WI38 (cell line): ENCODE data around the gene HSP90AB1.
A peak's percentile ranks its signal among the peaks of the same experiment; 100 is the strongest.

Experiments
- H3K4me3 ChIP-seq: 2 replicates; pipeline ENCODE4 v1.5.1; 2011; ENCODE audit warnings: low read depth, mild to moderate bottlenecking, control low read depth, low read length
- TF ChIP-seq, protein P1 (sequence below): IDR thresholded peaks from 2 replicates; pipeline ENCODE4 v1.5.1; 2012; ENCODE audit warnings: low read depth, mild to moderate bottlenecking, control low read depth, low read length

HSP90AB1 gene

GRCh38 chr6:44223319-44224028 is 23.4 kb upstream of the HSP90AB1 start, which contains the start of gene SLC29A1:
TSS of gene SLC29A1 (plus strand) at chr6:44223595. CDS start at chr6:44227314, 3,719 bp downstream.
- TF ChIP-seq, protein P1, sequence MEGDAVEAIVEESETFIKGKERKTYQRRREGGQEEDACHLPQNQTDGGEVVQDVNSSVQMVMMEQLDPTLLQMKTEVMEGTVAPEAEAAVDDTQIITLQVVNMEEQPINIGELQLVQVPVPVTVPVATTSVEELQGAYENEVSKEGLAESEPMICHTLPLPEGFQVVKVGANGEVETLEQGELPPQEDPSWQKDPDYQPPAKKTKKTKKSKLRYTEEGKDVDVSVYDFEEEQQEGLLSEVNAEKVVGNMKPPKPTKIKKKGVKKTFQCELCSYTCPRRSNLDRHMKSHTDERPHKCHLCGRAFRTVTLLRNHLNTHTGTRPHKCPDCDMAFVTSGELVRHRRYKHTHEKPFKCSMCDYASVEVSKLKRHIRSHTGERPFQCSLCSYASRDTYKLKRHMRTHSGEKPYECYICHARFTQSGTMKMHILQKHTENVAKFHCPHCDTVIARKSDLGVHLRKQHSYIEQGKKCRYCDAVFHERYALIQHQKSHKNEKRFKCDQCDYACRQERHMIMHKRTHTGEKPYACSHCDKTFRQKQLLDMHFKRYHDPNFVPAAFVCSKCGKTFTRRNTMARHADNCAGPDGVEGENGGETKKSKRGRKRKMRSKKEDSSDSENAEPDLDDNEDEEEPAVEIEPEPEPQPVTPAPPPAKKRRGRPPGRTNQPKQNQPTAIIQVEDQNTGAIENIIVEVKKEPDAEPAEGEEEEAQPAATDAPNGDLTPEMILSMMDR = 0 out of 2 replicates have a peak, but pooled peaks have one; percentile 5
- peak within 1 kb of the TSS; percentile 62 for H3K4me3 ChIP-seq

DNA sequence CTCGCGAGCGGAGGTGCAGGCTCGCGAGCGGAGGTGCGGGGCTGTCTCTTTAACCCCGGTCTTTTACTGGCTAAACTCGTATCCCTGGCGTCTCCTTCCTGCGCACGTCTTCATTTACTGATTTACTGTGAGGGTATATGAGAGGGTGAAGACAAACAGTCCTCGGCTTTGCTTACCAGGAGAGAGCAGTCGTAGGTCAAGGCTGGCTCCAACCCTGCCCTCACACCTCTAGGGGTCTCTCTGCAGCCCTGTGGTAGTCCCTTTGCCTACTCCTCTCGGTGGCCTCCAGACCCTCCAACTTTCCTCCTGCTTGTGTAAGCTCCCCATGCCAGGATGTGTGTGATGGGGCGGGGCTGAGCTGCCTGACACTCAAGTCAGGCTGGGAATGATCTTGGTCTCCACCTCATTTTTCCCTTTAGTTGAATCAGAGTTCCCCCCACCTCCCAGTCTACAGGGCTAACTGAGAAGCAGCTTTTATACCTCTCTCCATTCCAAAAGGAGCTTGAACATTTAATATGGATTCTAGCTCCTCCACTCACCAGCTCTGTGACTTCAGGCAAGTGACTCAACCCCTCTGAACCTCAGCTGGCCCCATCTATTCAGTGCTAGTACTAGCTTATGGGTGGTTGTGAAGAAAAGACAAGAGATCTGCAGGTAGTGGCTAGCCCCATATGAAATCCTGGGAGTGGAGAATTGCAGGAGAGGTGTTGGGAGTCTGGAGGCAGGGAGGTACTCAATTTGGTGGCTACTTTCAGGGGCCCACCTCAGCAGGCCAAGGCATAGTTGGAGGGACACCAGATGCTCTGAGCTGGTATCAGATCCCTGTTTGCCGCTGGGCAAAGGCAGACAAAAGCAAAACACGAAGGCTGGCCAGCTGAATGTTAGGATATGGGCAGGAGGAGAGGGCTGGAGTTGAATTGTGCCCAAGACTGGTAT is 22.6 kb upstream of the HSP90AB1 start:
- TF ChIP-seq, protein P1 = no peak
- H3K4me3 ChIP-seq = peak overlapping the region; percentile 62

DNA sequence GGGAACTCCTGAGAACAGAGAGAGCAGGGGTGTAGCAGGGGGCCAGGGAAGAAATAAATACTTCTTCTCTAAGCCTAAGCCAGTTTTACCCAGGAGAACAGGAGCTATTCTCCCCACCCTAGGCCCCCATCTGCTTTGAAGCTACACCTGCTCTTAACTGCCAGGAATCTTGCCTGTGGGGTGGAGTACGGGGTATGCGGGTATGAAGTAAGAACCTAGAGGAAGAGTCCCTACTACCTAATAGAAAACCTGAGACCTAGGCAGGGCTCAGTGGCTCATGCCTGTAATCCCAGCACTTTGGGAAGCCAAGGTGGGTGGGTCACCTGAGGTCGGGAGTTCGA is 22.0 kb upstream of the HSP90AB1 start:
- TF ChIP-seq, protein P1 = no peak
- no peak overlapping the region for H3K4me3 ChIP-seq

DNA sequence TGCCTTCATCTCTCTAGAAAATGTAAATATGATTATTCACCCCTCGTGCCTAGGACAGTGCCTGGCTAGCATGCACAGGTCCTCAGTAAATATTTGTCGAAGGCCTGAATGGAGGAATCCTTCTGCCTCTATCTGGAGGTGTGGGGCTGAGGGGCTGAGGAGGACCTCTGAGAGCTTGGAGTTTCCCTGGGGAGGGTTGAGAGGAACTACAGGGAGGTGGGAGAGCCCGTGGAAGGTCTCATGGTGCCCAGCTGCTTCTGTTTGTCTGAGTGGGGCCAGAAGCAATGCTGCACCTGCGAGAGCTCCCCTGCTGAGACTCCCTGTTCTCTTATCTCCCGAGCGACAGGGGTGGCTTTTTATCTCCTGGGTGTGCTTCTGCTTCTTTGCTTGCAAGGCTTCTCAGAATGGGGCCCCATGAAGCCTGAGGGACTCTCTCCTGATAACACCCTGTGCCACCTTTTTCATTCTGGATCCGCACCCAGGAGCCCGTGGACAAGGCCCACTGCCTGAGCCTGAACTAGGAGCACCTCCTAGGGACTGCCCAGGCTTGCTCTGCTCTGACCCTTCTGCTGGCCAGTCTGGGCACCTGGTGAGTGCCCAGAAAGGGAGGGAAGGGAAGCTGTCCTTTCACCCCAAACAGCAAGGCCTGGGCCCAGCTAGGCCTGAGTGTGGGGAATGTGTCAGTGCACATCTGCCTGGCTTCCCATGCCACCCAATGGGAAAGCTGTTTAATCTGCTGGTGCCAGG is 21.1 kb upstream of the HSP90AB1 start:
- H3K4me3 ChIP-seq = no peak overlapping the region
- TF ChIP-seq, protein P1 = no peak

- TF ChIP-seq, protein P1 = no peak
- no peak overlapping the region for H3K4me3 ChIP-seq
Observed at GRCh38 chr6:44226368-44227147, 20.3 kb upstream of the HSP90AB1 start.

DNA sequence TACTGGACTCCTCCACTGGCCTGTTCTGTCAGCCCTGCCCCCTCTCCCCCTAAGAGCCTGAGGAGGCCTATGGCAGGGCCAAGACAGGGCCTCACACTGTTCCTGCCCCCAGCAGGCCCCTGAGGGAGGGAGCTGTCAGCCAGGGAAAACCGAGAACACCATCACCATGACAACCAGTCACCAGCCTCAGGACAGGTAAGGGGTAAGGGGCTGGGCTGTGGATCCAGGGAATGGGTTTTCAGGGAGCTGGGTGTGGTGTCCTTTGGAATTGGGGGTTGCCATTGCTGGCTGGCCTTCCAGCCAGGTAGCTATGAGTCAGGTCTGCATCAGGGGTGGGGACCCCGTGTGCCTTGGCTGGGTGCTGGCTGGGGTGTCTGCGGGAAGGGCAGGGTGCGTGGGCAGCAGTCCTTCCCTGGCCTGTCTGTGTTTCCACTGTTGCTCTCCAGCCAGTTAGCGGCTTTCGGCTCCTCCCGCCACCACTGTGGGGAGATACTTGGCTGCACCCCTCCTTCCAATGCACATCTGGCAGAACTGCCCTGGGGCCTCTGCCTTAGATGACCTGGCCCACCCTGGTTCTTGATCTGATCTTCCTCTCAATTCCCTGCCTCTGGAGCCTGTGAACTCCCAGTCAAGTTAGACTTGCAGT is 19.6 kb upstream of the HSP90AB1 start:
- TF ChIP-seq, protein P1 = no peak

More for the DNA sequence above, 19.6 kb upstream of the HSP90AB1 start:
- H3K4me3 ChIP-seq = no peak overlapping the region
